Activated B cell treated with CpG ODN at 0.5 μM for 24 hours (primary cell): ENCODE measurements around the gene TMEM205. TPM values are rescaled to one million over a fixed set of nuclear protein-coding genes. Genes with fewer than 3 reads are reported as not detected.

ENCODE experiments used
- ATAC-seq: fragments of 200-7000 bp; cut with Tn5 transposase; one replicate; pipeline ENCODE4 v1.10.0; 2021; ENCODE audit warnings: low read depth, mild to moderate bottlenecking, moderate library complexity
- CTCF ChIA-PET: fragments of 350-600 bp; sonication (Branson Sonifier 250); formaldehyde crosslinking; loops from one replicate; lab custom pipeline; 2021; ENCODE audit warnings: antibody characterized with exemption; lab: Charles Lee
- POLR2A ChIA-PET: fragments of 350-600 bp; sonication (Branson Sonifier 250); formaldehyde crosslinking; loops from one replicate; lab custom pipeline; 2021; ENCODE audit warnings: antibody characterized with exemption; lab: Charles Lee
- DNase-seq: peaks from one replicate; pipeline ENCODE4 v3.0.0; 2022
- H3K27ac Mint-ChIP-seq: one replicate; pipeline ENCODE4 v1.8.0; 2020; ENCODE audit warnings: mixed read lengths
- H3K27me3 Mint-ChIP-seq: one replicate; pipeline ENCODE4 v1.8.0; 2021; ENCODE audit warnings: mixed read lengths
- H3K36me3 Mint-ChIP-seq: one replicate; pipeline ENCODE4 v1.8.0; 2021; ENCODE audit warnings: low read depth, mixed read lengths
- H3K4me1 Mint-ChIP-seq: one replicate; pipeline ENCODE4 v1.8.0; 2021; ENCODE audit warnings: mixed read lengths
- H3K4me3 Mint-ChIP-seq: one replicate; pipeline ENCODE4 v1.8.0; 2020; ENCODE audit warnings: mild to moderate bottlenecking, mixed read lengths
- H3K9me3 Mint-ChIP-seq: one replicate; pipeline ENCODE4 v1.8.0; 2020; ENCODE audit warnings: mixed read lengths
- intact Hi-C: fragments of 100-400 bp; cut with micrococcal nuclease; formaldehyde crosslinking; loops from one replicate; pipeline ENCODE4 v1.15.1; 2024
- total RNA-seq: library from RNA; stranded (reverse); gene quantifications from 2 replicates; pipeline ENCODE4 v1.2.3, GENCODE V29; 2022
- TF ChIP-seq, protein P1 (sequence below): fragments of 200-600 bp; IDR thresholded peaks from one replicate; pipeline ENCODE4 v1.8.0; 2022; ENCODE audit warnings: antibody characterized with exemption, mild to moderate bottlenecking

The TMEM205 gene
- total RNA-seq, 1 donor from 2014 or later, result 68.1 TPM

DNA sequence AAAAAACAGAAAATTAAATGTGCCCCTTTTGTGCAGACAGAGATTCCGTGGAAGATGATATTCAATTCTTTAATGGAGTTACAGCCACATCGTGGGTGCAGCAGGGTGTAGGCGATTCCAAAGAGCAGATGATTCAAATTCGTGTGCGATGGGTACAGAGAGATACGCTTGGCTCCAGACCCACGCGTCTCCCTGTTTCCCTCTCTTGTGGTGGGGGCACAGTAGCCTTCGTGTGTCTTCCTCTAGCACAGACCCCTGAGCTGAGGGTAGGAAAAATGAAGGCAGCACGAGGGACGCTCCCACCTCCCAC, 45.3 kb downstream of the TMEM205 start:
- ChIA-PET POLR2A (no interaction called here), CTCF (no interaction called here)
- no peak for ATAC-seq
- Mint-ChIP-seq H3K27ac (no peak overlapping the region), H3K9me3 (no peaks in the 10 kb centered on the region), H3K4me1 (no peaks in the 10 kb centered on the region), H3K27me3 (peaks cover 5% of the 10 kb centered on the region), H3K4me3 (no peak overlapping the region), H3K36me3 (no peaks in the 10 kb centered on the region)
- TF ChIP-seq, protein P1, sequence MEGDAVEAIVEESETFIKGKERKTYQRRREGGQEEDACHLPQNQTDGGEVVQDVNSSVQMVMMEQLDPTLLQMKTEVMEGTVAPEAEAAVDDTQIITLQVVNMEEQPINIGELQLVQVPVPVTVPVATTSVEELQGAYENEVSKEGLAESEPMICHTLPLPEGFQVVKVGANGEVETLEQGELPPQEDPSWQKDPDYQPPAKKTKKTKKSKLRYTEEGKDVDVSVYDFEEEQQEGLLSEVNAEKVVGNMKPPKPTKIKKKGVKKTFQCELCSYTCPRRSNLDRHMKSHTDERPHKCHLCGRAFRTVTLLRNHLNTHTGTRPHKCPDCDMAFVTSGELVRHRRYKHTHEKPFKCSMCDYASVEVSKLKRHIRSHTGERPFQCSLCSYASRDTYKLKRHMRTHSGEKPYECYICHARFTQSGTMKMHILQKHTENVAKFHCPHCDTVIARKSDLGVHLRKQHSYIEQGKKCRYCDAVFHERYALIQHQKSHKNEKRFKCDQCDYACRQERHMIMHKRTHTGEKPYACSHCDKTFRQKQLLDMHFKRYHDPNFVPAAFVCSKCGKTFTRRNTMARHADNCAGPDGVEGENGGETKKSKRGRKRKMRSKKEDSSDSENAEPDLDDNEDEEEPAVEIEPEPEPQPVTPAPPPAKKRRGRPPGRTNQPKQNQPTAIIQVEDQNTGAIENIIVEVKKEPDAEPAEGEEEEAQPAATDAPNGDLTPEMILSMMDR, result no peak
- intact Hi-C loops, result no loop called here
- no peak for DNase-seq

DNA sequence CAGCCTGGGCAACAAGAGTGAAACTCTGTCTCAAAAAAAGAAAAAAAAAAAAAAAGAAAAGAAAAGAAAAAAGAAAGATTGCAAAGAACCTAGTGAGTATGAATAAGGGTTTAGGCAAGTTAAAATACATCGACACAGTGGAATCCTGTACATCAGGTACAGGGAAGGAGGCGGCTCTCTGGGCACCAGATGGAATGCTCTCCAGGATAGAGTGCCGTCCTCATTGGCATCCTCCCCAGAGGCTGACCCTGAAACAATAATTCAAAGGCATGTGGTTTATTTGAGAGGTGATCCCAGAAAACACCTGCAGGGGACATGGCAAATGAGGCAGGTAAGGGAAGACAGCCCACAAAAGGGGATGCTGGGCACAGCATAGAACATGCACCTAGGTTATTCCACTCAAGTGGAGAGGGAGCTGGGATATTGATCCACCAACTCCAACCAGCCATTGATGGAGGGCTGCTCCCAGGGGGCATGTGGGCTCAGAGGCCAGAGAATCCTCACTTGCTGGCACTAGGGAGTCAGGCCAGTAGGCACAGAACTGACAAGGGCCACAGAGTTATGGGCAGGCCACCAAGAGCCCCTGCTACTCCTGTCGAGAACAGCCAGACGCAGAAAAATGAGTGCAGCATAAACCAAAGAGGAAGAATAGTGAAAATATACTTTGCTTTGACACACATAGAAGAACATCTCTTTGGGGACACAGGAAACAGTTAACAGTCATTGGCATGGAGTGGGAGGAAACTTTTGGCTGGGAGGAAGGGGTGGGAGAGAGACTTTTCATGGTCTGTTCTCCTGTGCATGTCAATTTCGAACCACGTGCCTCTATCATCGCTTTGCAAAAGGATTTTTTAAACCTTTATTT, 45.9 kb downstream of the TMEM205 start:
- ATAC-seq (no peak), DNase-seq (no peak)
- TF ChIP-seq, protein P1, result no peak
- Mint-ChIP-seq H3K4me1 (no peaks in the 10 kb centered on the region), H3K36me3 (no peaks in the 10 kb centered on the region), H3K27me3 (peaks cover 5% of the 10 kb centered on the region), H3K4me3 (no peak overlapping the region), H3K9me3 (no peaks in the 10 kb centered on the region), H3K27ac (no peak overlapping the region)
- POLR2A ChIA-PET, result no interaction called here
- CTCF ChIA-PET, result no interaction called here
- intact Hi-C loops, result loop anchor here (10.0 kb wide), 1 partner anchor 285 kb away; no protein-coding TSS in a partner anchor

DNA sequence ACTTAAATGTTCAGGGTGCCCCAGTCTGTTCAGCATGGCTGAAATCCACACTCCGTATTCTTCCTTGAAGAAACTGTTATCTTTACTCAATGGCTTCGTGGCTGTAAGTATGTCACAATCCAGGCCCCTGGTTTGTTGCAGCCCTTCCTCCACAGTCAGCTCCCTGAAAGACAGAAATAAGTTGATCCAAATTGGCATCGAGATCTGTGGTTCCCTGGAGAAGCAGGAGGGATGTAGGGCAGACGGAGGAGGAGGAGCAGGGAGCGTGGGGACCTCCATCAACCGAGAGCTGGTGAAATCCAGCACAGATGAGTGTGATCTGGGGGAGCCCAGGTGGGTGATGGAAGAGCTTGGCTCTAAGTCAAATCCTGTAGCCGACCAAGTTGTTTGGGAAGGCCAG, 49.8 kb downstream of the TMEM205 start:
- CTCF ChIA-PET, result interaction anchor here (1.2 to 2.6 kb wide), 4 partner anchors 110 to 186 kb away, joined by 3 to 9 read pairs (median 4); no protein-coding TSS in a partner anchor
- intact Hi-C loops, result loop anchor here (10.0 kb wide), 1 partner anchor 289 kb away; no protein-coding TSS in a partner anchor
- POLR2A ChIA-PET, result no interaction called here
- ATAC-seq (no peak), DNase-seq (no peak)
- Mint-ChIP-seq H3K36me3 (no peaks in the 10 kb centered on the region), H3K27ac (no peak overlapping the region), H3K9me3 (no peaks in the 10 kb centered on the region), H3K4me1 (peaks cover 6% of the 10 kb centered on the region), H3K4me3 (no peak overlapping the region), H3K27me3 (peaks cover 8% of the 10 kb centered on the region)
- TF ChIP-seq, protein P1, result no peak

DNA sequence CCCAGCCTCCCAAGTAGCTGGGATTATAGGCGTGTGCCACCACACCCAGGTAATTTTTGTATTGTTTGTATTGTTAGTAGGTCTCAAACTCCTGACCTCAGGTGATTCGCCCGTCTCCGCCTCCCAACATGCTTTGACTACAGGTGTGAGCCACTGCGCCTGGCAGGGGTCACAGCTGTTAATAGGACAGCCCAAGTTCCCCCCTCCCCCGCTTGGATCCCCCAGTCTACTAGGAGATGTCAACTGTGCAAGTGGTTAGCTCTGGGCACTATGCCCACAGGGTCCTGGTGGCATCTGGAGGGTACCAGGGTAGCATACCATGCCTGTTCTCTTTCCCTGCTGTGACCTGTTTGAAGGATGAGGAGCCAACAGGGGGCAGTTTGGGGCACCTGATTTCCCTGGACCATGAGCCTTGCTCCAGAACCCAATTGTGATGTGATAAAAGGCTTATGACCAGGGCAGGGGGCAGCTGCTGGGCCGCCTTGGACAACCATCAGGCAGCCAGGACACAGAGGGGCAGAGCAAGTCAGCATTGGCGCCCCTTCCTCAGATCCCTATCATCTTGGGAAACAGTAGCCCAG, 50.3 kb downstream of the TMEM205 start, which contains the start of gene TSPAN16:
TSPAN16 (plus strand) TSS at position 496 of the 581 bp plus-strand sequence. CDS start 138 bp downstream, outside the sequence.
- Mint-ChIP-seq H3K4me1 (peaks cover 6% of the 10 kb centered on the region), H3K27me3 (peaks cover 8% of the 10 kb centered on the region), H3K27ac (no peak within 1 kb of the TSS), H3K9me3 (no peaks in the 10 kb centered on the region), H3K4me3 (no peak within 1 kb of the TSS), H3K36me3 (no peaks in the 10 kb centered on the region)
- intact Hi-C loops, result loop anchor here (10.0 kb wide), 1 partner anchor 289 kb away; no protein-coding TSS in a partner anchor
- POLR2A ChIA-PET, result no interaction called here
- no peak for DNase-seq
- no peak for ATAC-seq
- CTCF ChIA-PET, result interaction anchor here (1.5 to 2.6 kb wide), 3 partner anchors 110 to 187 kb away, joined by 3 to 9 read pairs (median 4); no protein-coding TSS in a partner anchor
- TF ChIP-seq, protein P1, result no peak

DNA sequence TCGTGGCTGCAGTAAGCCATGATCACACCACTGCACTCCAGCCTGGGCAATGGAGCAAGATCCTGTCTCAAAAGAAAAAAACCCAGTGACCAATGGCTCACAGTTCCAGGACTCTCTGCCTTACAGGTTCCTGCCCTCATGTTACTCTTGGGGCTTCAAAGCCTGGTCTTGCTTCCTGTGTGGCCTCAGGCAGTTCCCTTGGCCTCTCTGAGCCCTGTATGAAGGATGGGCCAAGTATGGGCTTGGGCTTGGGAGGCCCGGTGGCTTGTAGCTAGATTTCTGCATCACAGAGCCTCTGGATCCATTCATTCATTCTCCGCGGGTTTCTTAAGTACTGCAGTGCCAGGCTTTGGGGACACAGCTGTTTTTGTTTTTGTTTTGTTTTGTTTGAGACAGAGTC, 50.9 kb downstream of the TMEM205 start:
- Mint-ChIP-seq H3K4me3 (no peak overlapping the region), H3K36me3 (no peaks in the 10 kb centered on the region), H3K4me1 (peaks cover 6% of the 10 kb centered on the region), H3K27me3 (peaks cover 5% of the 10 kb centered on the region), H3K9me3 (no peaks in the 10 kb centered on the region), H3K27ac (no peak overlapping the region)
- ATAC-seq (no peak), DNase-seq (no peak)
- CTCF ChIA-PET, result interaction anchor here (1.5 to 2.6 kb wide), 4 partner anchors 111 to 187 kb away, joined by 3 to 13 read pairs (median 6); no protein-coding TSS in a partner anchor
- intact Hi-C loops, result loop anchor here (10.0 kb wide), 1 partner anchor 290 kb away; no protein-coding TSS in a partner anchor
- TF ChIP-seq, protein P1, result no peak
- POLR2A ChIA-PET, result no interaction called here
